ENCODE data around the gene TP53BP2.

TP53BP2 gene

GRCh38 chr1:223788746-223789415, 56.9 kb downstream of the TP53BP2 start:
- no peak for FAIRE-seq

GRCh38 chr1:223785808-223786207, 59.9 kb downstream of the TP53BP2 start:
- FAIRE-seq, result no peak

GRCh38 chr1:223784541-223784940, 61.2 kb downstream of the TP53BP2 start:
- FAIRE-seq, result no peak

- no peak for FAIRE-seq
These were observed 62.1 kb downstream of the TP53BP2 start for GRCh38 chr1:223783676-223784075.

GRCh38 chr1:223780949-223781348, 64.8 kb downstream of the TP53BP2 start:
- FAIRE-seq, result no peak

GRCh38 chr1:223780318-223780717, 65.4 kb downstream of the TP53BP2 start:
- no peak for FAIRE-seq

GRCh38 chr1:223776826-223777454, 68.8 kb downstream of the TP53BP2 start:
- FAIRE-seq, result no peak

GRCh38 chr1:223776075-223776814, 69.5 kb downstream of the TP53BP2 start:
- no peak for FAIRE-seq

GRCh38 chr1:223775711-223776074, 70.1 kb downstream of the TP53BP2 start:
- no peak for FAIRE-seq

- no peak for FAIRE-seq
These were observed 70.7 kb downstream of the TP53BP2 start for GRCh38 chr1:223775054-223775453.

- FAIRE-seq, result no peak
These were observed 71.5 kb downstream of the TP53BP2 start for GRCh38 chr1:223774134-223774814.

- no peak for FAIRE-seq
These were observed 73.0 kb downstream of the TP53BP2 start for GRCh38 chr1:223772771-223773160.

- no peak for FAIRE-seq
These were observed 73.7 kb downstream of the TP53BP2 start for GRCh38 chr1:223771814-223772770.

- no peak for FAIRE-seq
These were observed 74.3 kb downstream of the TP53BP2 start for GRCh38 chr1:223771469-223771813.

- FAIRE-seq, result no peak
These were observed 75.0 kb downstream of the TP53BP2 start for GRCh38 chr1:223770621-223771315.

- no peak for FAIRE-seq
These were observed 79.9 kb downstream of the TP53BP2 start for GRCh38 chr1:223765719-223766340.

GRCh38 chr1:223765036-223765718, 80.6 kb downstream of the TP53BP2 start:
- no peak for FAIRE-seq

- FAIRE-seq, result no peak
These were observed 81.9 kb downstream of the TP53BP2 start for GRCh38 chr1:223763881-223764280.

GRCh38 chr1:223763251-223763650, 82.5 kb downstream of the TP53BP2 start:
- FAIRE-seq, result no peak

- FAIRE-seq, result no peak
These were observed 84.3 kb downstream of the TP53BP2 start for GRCh38 chr1:223761411-223761810.

- no peak for FAIRE-seq
These were observed 84.9 kb downstream of the TP53BP2 start for GRCh38 chr1:223760833-223761232.

All from A204.1 (cell line).